SK-N-SH (cell line): ENCODE results near the gene GNAI1.

Experiments used
- CTCF ChIP-seq: fragments of 200-600 bp; sonication (generic); IDR thresholded peaks from 2 replicates; pipeline ENCODE4 v1.6.1; 2017; ENCODE audit warnings: antibody characterized with exemption, mild to moderate bottlenecking, moderate library complexity
- GATA2 ChIP-seq: sonication (generic); formaldehyde crosslinking; IDR thresholded peaks from 2 replicates; pipeline ENCODE4 v1.5.0; 2020; ENCODE audit warnings: mild to moderate bottlenecking, missing genetic modification reagents
- MXI1 ChIP-seq: IDR thresholded peaks from 2 replicates; pipeline ENCODE4 v1.6.1; 2012; ENCODE audit warnings: mild to moderate bottlenecking, low read depth, low read length, improper control_type of control experiment
- RAD21 ChIP-seq: IDR thresholded peaks from 2 replicates; pipeline ENCODE4 v1.6.1; 2012; ENCODE audit warnings: mild to moderate bottlenecking, low read length
- USF2 ChIP-seq: fragments of 150-350 bp; IDR thresholded peaks from 2 replicates; pipeline ENCODE4 v1.6.1; 2017; ENCODE audit warnings: antibody characterized with exemption, low read length, low read depth, borderline replicate concordance

GRCh38 chr7:80253653-80254052 lies 119.0 kb downstream of the GNAI1 start:
- no peak for TF ChIP-seq RAD21
- TF ChIP-seq USF2, result no peak
- no peak for TF ChIP-seq CTCF
- no peak for TF ChIP-seq MXI1
- TF ChIP-seq GATA2, result no peak
